Chondrocyte (in vitro differentiated cells): ENCODE data around the gene TCN2. TPM values are rescaled to one million over a fixed set of nuclear protein-coding genes. Genes with fewer than 3 reads are reported as not detected.

ENCODE experiments used
- DNase-seq: peaks from one replicate; pipeline ENCODE4 v3.0.0; 2021; ENCODE audit warnings: mixed read lengths, low spot score
- H3K27ac Mint-ChIP-seq: one replicate; pipeline ENCODE4 v1.8.0; 2021; ENCODE audit warnings: mild to moderate bottlenecking, moderate library complexity, mixed read lengths; ENCODE audit not compliant: unreplicated experiment
- H3K27me3 Mint-ChIP-seq: 2 replicates; pipeline ENCODE4 v1.8.0; 2021; ENCODE audit warnings: low read depth, mixed read lengths
- H3K36me3 Mint-ChIP-seq: 2 replicates; pipeline ENCODE4 v1.8.0; 2021; ENCODE audit warnings: low read depth, mixed read lengths
- H3K4me1 Mint-ChIP-seq: 2 replicates; pipeline ENCODE4 v1.8.0; 2021; ENCODE audit warnings: low read depth, mild to moderate bottlenecking, mixed read lengths
- H3K4me3 Mint-ChIP-seq: one replicate; pipeline ENCODE4 v1.8.0; 2021; ENCODE audit warnings: mild to moderate bottlenecking, moderate library complexity, mixed read lengths; ENCODE audit not compliant: unreplicated experiment
- H3K9me3 Mint-ChIP-seq: 2 replicates; pipeline ENCODE4 v1.8.0; 2021; ENCODE audit warnings: low read depth, mixed read lengths
- CTCF ChIP-seq: fragments of 200-600 bp; sonication (generic); IDR thresholded peaks from 2 replicates; pipeline ENCODE4 v1.5.0; 2021; ENCODE audit warnings: antibody characterized with exemption, mild to moderate bottlenecking, moderate library complexity
- total RNA-seq: library from RNA; stranded (reverse); gene quantifications from 3 replicates; pipeline ENCODE4 v1.2.1, GENCODE V29; 2021

TCN2 gene
- total RNA-seq, 1 donor from 2014 or later, result 10.4 TPM

GRCh38 chr22:30650508-30651116 lies 43.6 kb downstream of the TCN2 start:
- H3K4me3 Mint-ChIP-seq, result no peak overlapping the region
- no peaks in the 10 kb centered on the region for H3K9me3 Mint-ChIP-seq
- DNase-seq, result no peak
- peaks cover 4% of the 10 kb centered on the region for H3K4me1 Mint-ChIP-seq
- H3K27me3 Mint-ChIP-seq, result no peaks in the 10 kb centered on the region
- peak overlapping the region; percentile 22 for H3K27ac Mint-ChIP-seq
- H3K36me3 Mint-ChIP-seq, result no peaks in the 10 kb centered on the region
- no peak for TF ChIP-seq CTCF

DNA sequence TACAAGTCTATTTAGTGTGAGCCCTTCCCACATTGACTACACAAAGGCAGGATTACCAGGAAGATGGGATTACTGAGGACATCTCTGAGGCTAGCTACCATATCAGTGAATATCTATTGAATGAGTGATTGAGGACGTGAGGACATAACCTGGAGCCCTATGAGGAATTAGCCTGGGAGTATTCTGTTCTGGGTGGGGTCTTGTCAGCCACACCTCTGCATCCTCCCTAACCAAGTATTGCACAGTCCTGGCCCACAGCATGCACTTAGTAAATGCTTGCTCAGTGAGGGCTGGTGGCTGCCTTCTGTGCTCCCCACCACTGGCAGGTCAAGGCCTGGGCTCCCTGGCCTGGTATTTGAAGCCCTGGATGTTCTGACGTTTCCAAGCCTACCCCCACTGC lies 45.9 kb downstream of the TCN2 start:
- H3K27me3 Mint-ChIP-seq, result no peaks in the 10 kb centered on the region
- no peaks in the 10 kb centered on the region for H3K9me3 Mint-ChIP-seq
- no peak overlapping the region for H3K4me3 Mint-ChIP-seq
- peaks cover 4% of the 10 kb centered on the region for H3K4me1 Mint-ChIP-seq
- DNase-seq, result no peak
- H3K27ac Mint-ChIP-seq, result no peak overlapping the region
- H3K36me3 Mint-ChIP-seq, result no peaks in the 10 kb centered on the region
- no peak for TF ChIP-seq CTCF

GRCh38 chr22:30654361-30654760 lies 47.4 kb downstream of the TCN2 start:
- Mint-ChIP-seq H3K27me3 (no peaks in the 10 kb centered on the region), H3K27ac (no peak overlapping the region), H3K4me3 (no peak overlapping the region), H3K9me3 (no peaks in the 10 kb centered on the region), H3K4me1 (no peaks in the 10 kb centered on the region), H3K36me3 (no peaks in the 10 kb centered on the region)
- DNase-seq, result no peak
- no peak for TF ChIP-seq CTCF

GRCh38 chr22:30655532-30655931 lies 48.6 kb downstream of the TCN2 start:
- H3K4me1 Mint-ChIP-seq, result peaks cover 5% of the 10 kb centered on the region
- DNase-seq, result no peak
- no peak overlapping the region for H3K4me3 Mint-ChIP-seq
- H3K27ac Mint-ChIP-seq, result no peak overlapping the region
- no peaks in the 10 kb centered on the region for H3K27me3 Mint-ChIP-seq
- no peaks in the 10 kb centered on the region for H3K9me3 Mint-ChIP-seq
- no peak for TF ChIP-seq CTCF
- H3K36me3 Mint-ChIP-seq, result peaks cover 1% of the 10 kb centered on the region

DNA sequence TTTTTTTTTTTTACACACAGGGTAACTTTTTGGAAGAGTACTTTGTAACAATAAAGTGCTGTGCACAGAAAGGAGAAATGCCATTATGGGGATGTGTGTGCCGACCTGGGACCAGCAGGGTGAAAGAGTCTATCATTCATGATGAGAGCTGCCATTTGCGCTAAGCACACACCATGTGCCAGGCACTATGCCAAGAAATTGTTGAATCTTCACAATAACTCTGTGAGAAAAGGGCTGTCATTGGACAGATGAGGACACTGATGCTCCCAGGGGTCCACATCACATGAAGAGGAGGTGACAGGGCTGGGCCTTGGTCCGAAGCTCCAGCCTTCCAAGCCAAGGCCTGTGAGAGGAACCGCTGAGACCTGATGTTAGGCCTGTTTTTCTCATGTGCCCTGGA lies 55.1 kb downstream of the TCN2 start:
- TF ChIP-seq CTCF, result no peak
- peaks cover 12% of the 10 kb centered on the region for H3K36me3 Mint-ChIP-seq
- H3K4me3 Mint-ChIP-seq, result no peak overlapping the region
- H3K9me3 Mint-ChIP-seq, result no peaks in the 10 kb centered on the region
- no peak for DNase-seq
- H3K27ac Mint-ChIP-seq, result no peak overlapping the region
- no peaks in the 10 kb centered on the region for H3K27me3 Mint-ChIP-seq
- peaks cover 11% of the 10 kb centered on the region for H3K4me1 Mint-ChIP-seq
